Activated CD4-positive, alpha-beta T cell treated with anti-CD3 and anti-CD28 coated beads for 48 hours (primary cell): Measurements from ENCODE around the gene PPFIA1.
"Not testable (repeated sequence)": the region's sequence is repeated elsewhere in the genome, so short reads cannot be mapped to it uniquely, and the experiment has no call there.

ENCODE experiments used
- DNase-seq: peaks from one replicate; pipeline ENCODE4 v3.0.0-alpha.2; 2020

PPFIA1 gene

GRCh38 chr11:70326833-70327232 is 56.3 kb downstream of the PPFIA1 start:
- no peak for DNase-seq

GRCh38 chr11:70327717-70328116 is 57.2 kb downstream of the PPFIA1 start:
- no peak for DNase-seq

- DNase-seq, result no peak
These were observed 58.1 kb downstream of the PPFIA1 start for GRCh38 chr11:70328556-70328955.

GRCh38 chr11:70331320-70331843 is 60.9 kb downstream of the PPFIA1 start:
- not testable (repeated sequence) for DNase-seq

GRCh38 chr11:70331901-70332300 is 61.4 kb downstream of the PPFIA1 start:
- no peak for DNase-seq

- DNase-seq, result no peak
These were observed 62.1 kb downstream of the PPFIA1 start for GRCh38 chr11:70332567-70332966.

- DNase-seq, result no peak
These were observed 62.8 kb downstream of the PPFIA1 start for GRCh38 chr11:70333261-70333660.

- DNase-seq, result no peak
These were observed 64.0 kb downstream of the PPFIA1 start for GRCh38 chr11:70334351-70334995.

GRCh38 chr11:70335511-70335910 is 65.0 kb downstream of the PPFIA1 start:
- DNase-seq, result no peak

- no peak for DNase-seq
These were observed 68.1 kb downstream of the PPFIA1 start for GRCh38 chr11:70338594-70338993.

GRCh38 chr11:70339066-70339465 is 68.6 kb downstream of the PPFIA1 start:
- DNase-seq, result no peak

- DNase-seq, result no peak
These were observed 71.5 kb downstream of the PPFIA1 start for GRCh38 chr11:70341881-70342429.

- no peak for DNase-seq
These were observed 73.1 kb downstream of the PPFIA1 start for GRCh38 chr11:70343636-70344035.

GRCh38 chr11:70348191-70348590 is 77.7 kb downstream of the PPFIA1 start:
- no peak for DNase-seq

GRCh38 chr11:70348608-70349007 is 78.1 kb downstream of the PPFIA1 start:
- DNase-seq, result no peak

GRCh38 chr11:70351646-70352045 is 81.2 kb downstream of the PPFIA1 start:
- no peak for DNase-seq

- no peak for DNase-seq
These were observed 81.6 kb downstream of the PPFIA1 start for GRCh38 chr11:70352100-70352499.

- no peak for DNase-seq
These were observed 82.1 kb downstream of the PPFIA1 start for GRCh38 chr11:70352601-70353000.

GRCh38 chr11:70353329-70353728 is 82.8 kb downstream of the PPFIA1 start:
- no peak for DNase-seq

- DNase-seq, result no peak
These were observed 83.5 kb downstream of the PPFIA1 start for GRCh38 chr11:70353900-70354568.

- no peak for DNase-seq
These were observed 84.1 kb downstream of the PPFIA1 start for GRCh38 chr11:70354629-70355028.

GRCh38 chr11:70358753-70359152 is 88.3 kb downstream of the PPFIA1 start:
- no peak for DNase-seq

- no peak for DNase-seq
These were observed 89.1 kb downstream of the PPFIA1 start for GRCh38 chr11:70359451-70360205.

GRCh38 chr11:70360211-70360610 is 89.7 kb downstream of the PPFIA1 start:
- no peak for DNase-seq
